ENCODE results near the gene SET. TPM values are rescaled to one million over a fixed set of nuclear protein-coding genes. Genes with fewer than 3 reads are reported as not detected.
A peak's percentile ranks its signal among the peaks of the same experiment; 100 is the strongest.
"Not testable (repeated sequence)": the region's sequence is repeated elsewhere in the genome, so short reads cannot be mapped to it uniquely, and the experiment has no call there.

The SET gene
- total RNA-seq, 1 donor from 2014 or later: 370 TPM

DNA sequence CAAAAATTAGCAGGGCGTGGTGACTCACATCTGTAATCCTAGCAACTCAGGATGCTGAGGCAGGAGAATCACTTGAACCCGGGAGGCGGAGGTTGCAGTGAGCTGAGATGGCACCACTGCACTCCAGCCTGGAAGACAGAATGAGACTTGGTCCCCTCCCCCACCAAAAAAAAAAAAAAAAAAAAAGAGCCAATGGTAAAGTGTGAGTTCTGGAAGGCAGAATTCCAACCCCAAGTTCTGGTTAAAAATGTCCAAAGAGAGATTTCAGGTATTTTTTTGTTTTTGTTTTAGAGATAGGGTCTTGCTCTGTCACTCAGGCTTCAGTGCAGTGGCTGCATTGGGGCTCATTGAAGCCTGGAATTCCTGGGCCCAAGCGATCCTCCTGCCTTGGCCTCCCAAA lies 1.6 kb upstream of the SET start:
- DNase-seq (ENCODE audit: low read depth in 2 of 2): no peak

DNA sequence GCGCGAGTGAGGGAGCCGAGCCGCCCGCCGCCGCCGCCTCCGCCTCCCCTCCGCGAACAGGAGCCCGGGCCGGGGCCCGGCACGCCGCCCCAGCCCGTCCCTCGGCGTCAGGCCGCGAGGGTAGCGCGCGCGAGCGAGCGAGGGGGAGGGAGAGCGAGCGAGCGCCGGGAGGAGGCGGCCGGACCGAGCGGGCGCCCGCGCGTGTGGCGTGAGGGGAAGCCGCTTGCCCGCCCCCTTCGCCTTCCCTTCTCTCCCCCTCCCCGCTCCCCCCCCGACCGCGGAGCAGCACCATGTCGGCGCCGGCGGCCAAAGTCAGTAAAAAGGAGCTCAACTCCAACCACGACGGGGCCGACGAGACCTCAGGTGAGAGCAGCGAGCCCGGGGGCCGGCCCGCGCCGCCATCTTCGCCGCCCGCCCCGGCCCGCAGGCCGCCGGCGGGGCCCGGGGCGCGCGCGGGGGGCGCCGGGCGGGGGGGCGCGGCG lies 312 bp downstream of the SET start:
- DNase-seq (ENCODE audit: low read depth in 2 of 2): no peak

DNA sequence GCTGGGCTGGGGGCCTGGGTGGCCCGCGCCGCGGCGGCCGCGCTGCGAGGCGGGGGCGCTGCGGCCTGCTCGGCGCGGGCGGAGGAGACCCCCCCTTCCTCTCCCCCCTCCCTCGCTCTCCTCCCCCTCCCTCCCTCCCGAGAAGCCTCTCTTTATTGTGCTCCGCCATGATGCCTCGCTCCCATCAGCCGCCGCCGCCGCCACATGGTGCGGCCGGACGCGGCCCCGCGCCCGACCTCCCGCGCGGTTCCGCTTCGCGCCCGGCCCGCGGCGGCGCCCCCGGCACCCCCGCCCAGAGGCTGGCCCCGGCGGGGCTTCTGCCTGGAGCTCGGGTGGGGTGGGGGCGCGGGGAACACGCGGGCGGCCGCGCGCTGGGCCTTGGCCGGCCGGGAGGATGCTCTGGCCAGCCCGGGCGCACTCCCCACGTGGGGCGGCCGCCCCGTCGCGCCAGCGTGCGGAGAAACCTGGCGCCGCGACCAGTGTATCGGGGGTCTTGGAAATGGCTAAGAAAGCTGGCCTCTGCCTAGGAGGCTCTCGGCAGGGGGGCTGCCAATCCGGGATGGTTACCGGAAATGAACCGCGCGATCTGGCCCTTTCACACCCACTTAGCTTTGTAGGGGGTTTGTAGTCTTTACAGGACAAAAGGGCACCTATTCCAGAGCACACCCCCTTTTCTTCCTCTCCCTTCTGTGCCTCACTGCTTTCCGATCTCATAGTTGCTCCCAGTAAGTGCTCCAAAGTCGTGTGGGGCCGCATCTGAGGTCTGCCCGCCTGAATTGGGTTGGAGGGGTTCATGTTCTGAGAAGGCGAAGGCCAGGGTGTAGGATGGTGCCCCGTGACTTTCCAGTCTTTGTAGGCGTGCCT lies 1.0 kb downstream of the SET start:
- peak in 1 of 2 donors; percentile 63 for DNase-seq (ENCODE audit: low read depth in 2 of 2)

DNA sequence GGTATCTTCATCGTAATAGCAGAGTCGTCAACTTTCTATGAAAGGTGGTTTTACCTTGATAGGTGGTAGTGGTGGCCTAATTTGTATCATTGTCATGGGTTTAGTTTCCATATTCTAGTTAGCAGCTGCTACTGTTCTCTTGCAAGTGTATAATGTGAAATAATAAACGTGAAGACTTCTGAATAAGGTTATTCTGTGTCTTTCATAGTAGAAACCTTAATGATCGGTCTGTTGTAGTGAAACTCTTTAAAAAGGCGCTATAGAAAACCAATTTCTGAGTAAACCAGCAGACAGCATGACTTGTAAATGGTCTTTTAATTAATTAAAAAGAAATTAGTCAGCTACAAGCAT lies 1.6 kb downstream of the SET start:
- no peak for DNase-seq (ENCODE audit: low read depth in 2 of 2)

DNA sequence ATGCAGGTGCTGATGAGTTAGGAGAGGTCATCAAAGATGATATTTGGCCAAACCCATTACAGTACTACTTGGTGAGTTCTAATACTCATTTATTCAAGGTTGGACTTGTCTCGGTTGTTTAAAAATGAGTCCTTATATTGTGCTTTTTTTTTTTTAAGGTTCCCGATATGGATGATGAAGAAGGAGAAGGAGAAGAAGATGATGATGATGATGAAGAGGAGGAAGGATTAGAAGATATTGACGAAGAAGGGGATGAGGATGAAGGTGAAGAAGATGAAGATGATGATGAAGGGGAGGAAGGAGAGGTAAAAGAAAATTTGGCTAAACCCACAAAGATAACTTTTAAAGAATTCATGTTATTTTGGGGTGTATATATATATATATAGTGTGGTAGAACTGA lies 4.7 kb downstream of the SET start:
- DNase-seq (ENCODE audit: low read depth in 2 of 2): not testable (repeated sequence)

DNA sequence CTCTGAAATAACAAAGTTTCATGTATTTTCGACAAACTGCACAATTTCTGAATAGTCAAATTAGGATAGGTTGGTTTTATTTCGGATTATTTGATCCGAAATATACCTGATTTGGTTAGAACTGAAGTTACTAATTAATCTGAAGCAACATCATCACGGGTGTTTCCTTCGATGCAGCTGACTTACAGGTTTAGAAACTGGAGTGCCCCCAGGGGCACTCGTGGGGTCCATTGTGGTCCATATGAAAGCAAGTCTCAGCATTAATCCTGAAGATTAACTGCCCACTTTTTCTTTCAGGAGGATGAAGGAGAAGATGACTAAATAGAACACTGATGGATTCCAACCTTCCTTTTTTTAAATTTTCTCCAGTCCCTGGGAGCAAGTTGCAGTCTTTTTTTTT lies 5.3 kb downstream of the SET start:
- DNase-seq (ENCODE audit: low read depth in 2 of 2): no peak

DNA sequence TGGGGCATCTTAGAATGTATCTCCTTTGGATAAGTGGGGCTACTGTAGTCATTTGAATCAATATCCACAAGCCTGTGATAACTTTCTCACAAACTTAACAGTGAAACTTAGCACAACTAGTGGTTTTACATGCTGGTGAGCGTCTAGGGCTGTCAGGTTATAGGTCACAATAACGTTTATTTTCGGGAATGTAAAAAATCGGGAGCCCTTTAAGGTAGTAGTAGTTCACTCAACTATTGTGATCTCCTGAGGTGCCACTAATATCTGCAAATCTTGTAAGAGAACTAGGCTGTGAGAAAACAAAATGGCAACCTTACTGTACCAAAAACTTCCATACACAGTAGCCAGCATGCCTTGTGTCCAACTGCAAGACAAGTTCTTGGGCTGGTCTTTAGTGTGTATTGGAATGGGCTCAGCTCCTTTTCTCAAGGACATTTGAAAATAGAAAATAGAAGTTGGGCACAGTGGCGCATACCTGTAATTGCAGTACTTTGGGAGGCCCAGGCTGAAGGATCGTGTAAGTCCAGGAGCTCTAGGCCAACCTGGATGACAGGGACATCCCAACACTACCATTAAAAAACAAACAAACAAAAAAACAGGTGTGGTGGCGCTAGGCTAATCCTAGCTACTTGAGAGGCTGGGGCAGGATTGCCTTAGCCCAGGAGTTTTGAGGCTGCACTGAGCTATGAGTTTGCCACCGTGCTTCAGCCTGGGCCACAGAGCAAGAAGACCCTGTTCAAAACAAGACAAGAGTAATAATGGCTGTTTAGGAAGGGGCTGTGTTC lies 8.1 kb downstream of the SET start:
- no peak for DNase-seq (ENCODE audit: low read depth in 2 of 2)

DNA sequence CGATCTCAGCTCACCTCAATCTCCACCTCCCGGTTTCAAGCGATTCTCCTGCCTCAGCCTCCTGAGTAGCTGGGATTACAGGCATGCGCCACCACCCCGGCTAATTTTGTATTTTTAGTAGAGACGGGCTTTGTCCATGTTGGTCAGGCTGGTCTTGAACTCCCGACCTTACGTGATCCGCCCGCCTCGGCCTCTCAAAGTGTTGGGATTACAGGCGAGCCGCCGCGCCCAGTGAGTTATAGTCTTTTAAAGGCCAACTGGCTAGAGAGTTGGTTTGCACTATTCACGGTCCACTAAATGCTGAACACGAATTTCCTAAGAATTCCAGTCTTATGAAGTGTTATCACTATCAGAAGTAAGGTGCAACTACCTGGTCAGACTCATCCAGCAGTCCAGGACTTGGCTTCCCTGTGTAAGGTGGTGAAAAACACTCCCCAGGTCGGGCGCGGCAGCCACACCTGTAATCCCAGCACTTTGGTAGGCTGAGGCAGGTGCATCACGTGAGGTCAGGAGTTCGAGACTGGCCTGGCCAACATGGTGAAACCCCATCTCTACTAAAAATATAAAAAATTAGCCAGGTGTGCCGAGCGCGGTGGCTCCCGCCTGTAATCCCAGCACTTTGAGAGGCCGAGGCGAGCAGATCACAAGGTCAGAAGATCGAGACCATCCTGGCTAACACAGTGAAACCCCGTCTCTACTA lies 10.2 kb downstream of the SET start:
- DNase-seq (ENCODE audit: low read depth in 2 of 2): not testable (repeated sequence)

DNA sequence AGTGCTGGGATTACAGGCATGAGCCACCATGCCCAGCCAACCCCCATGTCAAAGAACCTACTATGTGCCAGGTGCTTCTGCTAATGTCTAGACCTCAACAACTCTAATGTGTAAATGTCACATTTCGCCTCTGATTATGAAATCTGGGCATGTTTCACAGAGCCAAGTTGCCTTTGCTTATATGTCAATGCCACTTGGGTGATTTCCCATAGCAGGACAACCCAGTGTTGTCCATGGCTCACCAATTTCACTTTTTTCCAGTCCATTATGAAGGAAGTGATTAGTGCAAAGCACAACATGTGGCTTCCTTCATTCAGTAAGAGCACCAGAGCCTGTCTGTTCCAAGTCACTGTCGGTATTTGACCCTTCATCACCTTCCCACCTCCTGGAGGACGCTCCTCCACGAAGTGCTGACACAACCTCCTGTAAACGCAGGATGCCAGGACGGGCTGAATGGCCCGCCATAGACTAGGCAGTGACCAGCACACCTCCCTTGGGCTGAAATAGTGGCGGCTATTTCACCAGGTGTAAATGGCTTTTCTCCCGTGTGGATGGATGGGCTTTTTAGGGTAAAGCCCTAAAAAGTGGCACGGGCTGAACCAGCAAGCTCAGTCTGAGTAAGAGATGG lies 12.3 kb downstream of the SET start:
- DNase-seq (ENCODE audit: low read depth in 2 of 2): peak in 1 of 2 donors; percentile 44

DNA sequence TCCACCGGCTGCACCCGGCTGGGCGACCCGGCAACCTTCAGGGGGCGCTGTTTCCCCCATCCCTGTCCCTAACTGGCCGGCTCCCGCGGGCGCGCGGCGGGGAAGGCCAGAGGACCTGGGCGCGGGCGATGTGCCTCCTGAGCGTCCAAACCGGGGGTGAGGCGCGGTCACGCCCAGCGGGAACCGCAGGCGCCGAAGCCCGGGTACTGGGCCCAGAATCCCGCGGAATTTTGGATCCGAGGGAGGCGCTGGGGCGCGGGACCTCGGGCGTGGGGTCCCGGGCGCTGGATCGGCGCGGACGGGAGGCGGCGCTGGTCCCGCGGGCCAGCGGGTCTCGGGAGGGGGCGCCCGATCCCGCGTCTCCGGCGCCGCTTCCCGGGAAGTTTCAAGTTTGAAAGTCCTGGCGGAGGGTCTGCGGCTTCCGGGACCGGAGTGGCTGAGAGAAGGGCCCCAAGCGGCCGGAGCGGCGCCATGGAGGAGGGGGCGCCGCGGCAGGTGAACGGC lies 13.5 kb downstream of the SET start, which contains the start of gene PKN3:
PKN3 (plus strand) TSS at position 59 of the 504 bp plus-strand sequence; CDS start at position 472, 413 bp downstream.
- DNase-seq (ENCODE audit: low read depth in 2 of 2): peak; percentile 56 to 86

DNA sequence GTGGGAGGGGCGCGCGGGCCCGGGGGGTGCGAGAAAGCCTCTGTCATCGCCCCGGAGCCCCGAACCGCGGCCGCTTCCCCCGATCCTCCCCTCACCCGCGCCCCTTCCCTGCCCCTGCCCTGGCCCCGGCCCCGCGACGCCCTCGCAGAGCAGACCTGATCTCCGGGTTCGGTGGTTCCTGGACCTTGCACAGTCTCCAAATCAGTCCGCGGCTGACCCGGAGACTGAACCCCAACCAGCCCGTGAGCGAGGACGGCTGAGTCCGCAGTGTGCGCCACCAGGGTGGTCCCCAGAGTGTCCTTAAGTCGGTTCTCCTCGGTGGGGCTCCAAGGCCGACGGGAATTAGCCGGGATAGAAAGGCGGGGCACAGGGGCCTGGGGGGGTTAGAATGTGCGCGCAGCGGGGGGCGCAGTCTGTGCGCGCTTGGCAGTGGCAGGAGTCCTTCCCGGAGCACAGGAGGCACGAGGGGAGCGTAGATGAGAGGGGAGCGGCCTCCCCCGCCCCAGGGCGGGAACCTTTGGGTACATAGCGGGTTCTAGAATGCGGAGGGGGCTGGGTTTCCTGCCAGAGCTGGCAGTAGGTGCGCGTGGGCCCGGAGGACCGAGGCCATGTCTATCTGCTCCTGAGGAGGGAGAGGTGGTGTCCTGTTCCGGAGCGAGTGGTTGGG lies 14.1 kb downstream of the SET start:
- DNase-seq (ENCODE audit: low read depth in 2 of 2): peak in 1 of 2 donors; percentile 37

DNA sequence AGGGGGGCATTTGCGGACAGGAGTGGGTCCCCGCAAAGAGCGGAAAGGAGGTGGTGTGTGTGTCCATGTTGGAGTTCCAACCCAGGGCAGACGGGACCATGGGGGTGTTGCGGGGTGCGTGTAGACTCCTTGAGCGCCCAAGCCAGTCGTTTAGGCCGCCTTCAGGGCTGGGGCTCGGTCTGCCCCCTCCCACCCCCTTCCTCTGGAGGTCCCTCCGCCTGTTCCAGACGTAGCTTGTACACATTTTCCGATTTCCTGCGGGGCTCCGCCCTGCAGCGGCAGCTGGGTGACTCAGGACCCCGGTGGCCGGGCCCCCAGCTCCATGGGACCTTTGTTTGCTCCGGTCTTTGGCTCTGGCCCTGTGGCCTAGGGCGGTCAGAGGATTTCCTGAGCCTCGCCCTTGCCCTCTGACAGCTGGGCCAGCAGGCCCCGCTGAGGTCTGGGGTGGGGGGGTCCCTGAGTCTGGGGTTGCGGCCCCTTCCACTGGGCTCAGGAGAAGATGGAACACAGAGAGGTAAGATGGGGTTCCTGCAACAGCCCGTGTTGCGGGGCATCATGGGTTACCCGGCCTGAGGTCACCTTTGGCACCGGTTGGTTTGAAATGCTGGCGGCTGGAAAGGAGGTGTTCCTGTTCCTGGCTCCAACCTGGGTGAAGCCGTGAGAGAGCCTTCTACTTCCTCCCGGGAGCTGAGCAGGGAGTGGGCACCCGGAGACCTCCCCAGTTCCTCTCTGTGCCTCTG lies 14.8 kb downstream of the SET start:
- DNase-seq (ENCODE audit: low read depth in 2 of 2): peak in 1 of 2 donors; percentile 55

DNA sequence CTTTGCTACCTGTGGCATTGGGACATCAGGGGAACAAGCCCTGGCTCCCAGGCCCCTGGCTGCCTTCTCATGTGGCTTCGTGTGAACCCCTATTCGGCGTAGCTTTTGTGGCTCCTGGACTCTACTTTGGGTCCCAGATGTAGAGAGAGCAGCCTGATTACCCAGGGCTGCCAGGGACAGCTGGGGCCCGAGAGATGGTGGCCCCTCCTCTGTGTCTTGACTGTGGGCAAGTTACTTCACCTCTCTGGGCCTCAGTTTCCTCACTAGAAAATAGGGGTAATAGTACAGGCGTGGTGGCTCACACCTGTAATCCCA lies 15.3 kb downstream of the SET start:
- no peak for DNase-seq (ENCODE audit: low read depth in 2 of 2)

DNA sequence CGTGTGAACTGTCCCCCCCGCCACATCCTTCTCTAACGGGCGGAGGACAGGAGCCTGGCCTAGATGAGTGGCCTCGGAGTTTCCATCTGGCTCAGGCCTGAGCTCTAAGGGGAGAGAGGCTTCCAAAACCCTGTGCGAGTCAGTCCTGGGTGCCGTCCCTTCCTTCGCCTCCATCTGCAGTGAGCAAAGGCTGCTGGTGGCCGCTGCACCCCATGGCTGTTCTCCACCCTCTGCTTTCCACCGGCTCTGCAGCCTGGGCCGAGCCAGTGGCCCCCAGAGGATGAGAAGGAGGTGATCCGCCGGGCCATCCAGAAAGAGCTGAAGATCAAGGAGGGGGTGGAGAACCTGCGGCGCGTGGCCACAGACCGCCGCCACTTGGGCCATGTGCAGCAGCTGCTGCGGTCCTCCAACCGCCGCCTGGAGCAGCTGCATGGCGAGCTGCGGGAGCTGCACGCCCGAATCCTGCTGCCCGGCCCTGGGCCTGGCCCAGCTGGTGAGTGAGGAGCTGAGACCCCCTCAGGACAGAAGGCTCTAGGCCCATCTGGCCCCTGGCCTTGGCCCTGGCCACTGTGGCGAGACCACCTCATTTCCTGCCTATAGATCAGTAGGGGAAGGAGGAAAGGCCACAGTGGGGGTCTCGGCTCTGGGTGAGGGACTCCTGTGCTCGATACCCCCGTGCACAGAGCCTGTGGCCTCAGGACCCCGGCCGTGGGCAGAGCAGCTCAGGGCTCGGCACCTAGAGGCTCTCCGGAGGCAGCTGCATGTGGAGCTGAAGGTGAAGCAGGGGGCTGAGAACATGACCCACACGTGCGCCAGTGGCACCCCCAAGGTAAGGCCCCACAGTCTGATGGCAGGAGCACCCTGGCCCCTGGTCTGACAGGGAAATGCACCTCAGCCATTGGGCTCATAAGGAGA lies 16.3 kb downstream of the SET start:
- no peak for DNase-seq (ENCODE audit: low read depth in 2 of 2)

DNA sequence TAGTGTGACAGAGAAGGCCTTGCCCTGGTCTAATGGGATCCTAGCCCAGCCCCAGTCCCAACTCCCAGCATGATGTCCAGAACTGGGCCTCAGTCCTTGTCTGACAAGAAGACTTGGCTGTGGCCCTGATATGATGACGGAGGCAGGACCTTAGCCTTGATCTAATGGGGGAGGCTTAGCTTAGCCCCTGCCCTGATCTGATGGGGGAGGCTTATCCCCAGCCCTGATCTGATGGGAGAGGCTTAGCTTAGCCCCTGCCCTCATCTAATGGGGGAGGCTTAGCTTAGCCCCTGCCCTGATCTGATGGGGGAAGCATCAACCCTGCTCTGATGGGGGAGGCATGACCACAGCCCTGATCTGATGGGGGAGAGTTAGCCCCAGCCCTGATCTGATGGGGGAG lies 17.0 kb downstream of the SET start:
- no peak for DNase-seq (ENCODE audit: low read depth in 2 of 2)

DNA sequence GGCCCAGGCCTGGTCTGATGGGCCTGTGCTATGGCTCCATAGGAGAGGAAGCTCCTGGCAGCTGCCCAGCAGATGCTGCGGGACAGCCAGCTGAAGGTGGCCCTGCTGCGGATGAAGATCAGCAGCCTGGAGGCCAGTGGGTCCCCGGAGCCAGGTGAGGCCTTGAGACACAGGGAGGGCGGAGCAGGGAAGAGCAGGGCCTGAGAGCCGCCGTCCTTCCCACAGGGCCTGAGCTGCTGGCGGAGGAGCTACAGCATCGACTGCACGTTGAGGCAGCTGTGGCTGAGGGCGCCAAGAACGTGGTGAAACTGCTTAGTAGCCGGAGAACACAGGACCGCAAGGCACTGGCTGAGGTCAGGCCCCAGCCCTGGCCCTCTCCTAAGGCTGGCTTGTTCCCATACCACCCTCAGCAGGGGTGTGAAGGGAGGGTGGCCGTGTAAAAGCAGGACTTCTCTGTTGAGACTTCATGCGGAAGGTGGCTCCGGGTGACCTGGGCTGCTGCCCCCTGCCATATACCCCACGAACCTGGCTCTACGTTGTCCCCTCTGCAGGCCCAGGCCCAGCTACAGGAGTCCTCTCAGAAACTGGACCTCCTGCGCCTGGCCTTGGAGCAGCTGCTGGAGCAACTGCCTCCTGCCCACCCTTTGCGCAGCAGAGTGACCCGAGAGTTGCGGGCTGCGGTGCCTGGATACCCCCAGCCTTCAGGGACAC lies 17.8 kb downstream of the SET start:
- no peak for DNase-seq (ENCODE audit: low read depth in 2 of 2)

DNA sequence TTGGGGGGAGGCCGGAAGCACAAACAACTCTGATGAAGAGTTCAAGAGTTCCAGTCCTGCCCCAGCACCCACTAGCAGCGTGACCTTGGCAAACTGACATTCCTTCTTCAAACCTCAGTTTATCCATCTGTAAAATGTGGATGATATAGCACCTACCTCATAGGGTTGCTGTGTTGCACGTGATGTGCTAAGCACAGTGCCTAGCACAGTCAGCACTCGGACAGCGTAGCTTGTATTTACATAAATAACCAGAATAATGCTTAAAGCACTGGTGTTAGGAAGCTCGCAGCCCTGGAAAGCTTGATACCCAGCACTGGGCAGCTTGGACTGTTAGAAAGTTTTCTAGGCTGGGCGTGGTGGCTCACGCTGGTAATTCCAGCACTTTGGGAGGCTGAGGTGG lies 18.4 kb downstream of the SET start:
- no peak for DNase-seq (ENCODE audit: low read depth in 2 of 2)
